WTC11 (cell line): ENCODE measurements around the gene TMEM204.

Experiments used
- ATF3 ChIP-seq: sonication (generic); formaldehyde crosslinking; conservative IDR thresholded peaks from 2 replicates; pipeline ENCODE4 v1.8.1; 2022; ENCODE audit warnings: mild to moderate bottlenecking, missing genetic modification reagents
- CTCF ChIP-seq: fragments of 200-600 bp; IDR thresholded peaks from 2 replicates; pipeline ENCODE4 v1.8.0; 2022; ENCODE audit warnings: antibody characterized with exemption
- E2F1 ChIP-seq: sonication (generic); formaldehyde crosslinking; IDR thresholded peaks from 2 replicates; pipeline ENCODE4 v1.8.0; 2022; ENCODE audit warnings: mild to moderate bottlenecking, missing genetic modification reagents
- ETV6 ChIP-seq: sonication (generic); formaldehyde crosslinking; IDR thresholded peaks from 2 replicates; pipeline ENCODE4 v1.8.1; 2022; ENCODE audit warnings: mild to moderate bottlenecking, missing genetic modification reagents
- KAT7 ChIP-seq: sonication (generic); formaldehyde crosslinking; IDR thresholded peaks from 2 replicates; pipeline ENCODE4 v1.8.1; 2023; ENCODE audit warnings: missing genetic modification reagents, mild to moderate bottlenecking, borderline replicate concordance
- SP1 ChIP-seq: sonication (generic); formaldehyde crosslinking; conservative IDR thresholded peaks from 2 replicates; pipeline ENCODE4 v1.8.1; 2022; ENCODE audit warnings: missing genetic modification reagents
- TCF7 ChIP-seq: sonication (generic); formaldehyde crosslinking; IDR thresholded peaks from 2 replicates; pipeline ENCODE4 v1.8.0; 2022; ENCODE audit warnings: mild to moderate bottlenecking, low read depth, missing genetic modification reagents, moderate library complexity
- ZNF416 ChIP-seq: fragments of 250-450 bp; sonication (Bioruptor Pico); IDR thresholded peaks from 2 replicates; pipeline ENCODE4 v1.9.0; 2021; ENCODE audit warnings: mild to moderate bottlenecking, inconsistent platforms
- TF ChIP-seq, protein P1 (sequence below): fragments of 250-450 bp; sonication (Bioruptor Pico); IDR thresholded peaks from 2 replicates; pipeline ENCODE4 v1.9.0; 2021; ENCODE audit warnings: mild to moderate bottlenecking
- TF ChIP-seq, protein P2 (sequence below): sonication (generic); formaldehyde crosslinking; IDR thresholded peaks from 2 replicates; pipeline ENCODE4 v1.8.0; 2022; ENCODE audit warnings: mild to moderate bottlenecking, missing genetic modification reagents

- TF ChIP-seq CTCF (no peak), ETV6 (no peak), SP1 (CRISPR knock-in tag) (no peak), ZNF416 (CRISPR knock-in tag) (no peak), E2F1 (CRISPR knock-in tag) (no peak), KAT7 (no peak), ATF3 (no peak), TCF7 (CRISPR knock-in tag) (no peak)
- TF ChIP-seq, protein P1, sequence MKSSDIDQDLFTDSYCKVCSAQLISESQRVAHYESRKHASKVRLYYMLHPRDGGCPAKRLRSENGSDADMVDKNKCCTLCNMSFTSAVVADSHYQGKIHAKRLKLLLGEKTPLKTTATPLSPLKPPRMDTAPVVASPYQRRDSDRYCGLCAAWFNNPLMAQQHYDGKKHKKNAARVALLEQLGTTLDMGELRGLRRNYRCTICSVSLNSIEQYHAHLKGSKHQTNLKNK (CRISPR knock-in tag), result no peak
- TF ChIP-seq, protein P2, sequence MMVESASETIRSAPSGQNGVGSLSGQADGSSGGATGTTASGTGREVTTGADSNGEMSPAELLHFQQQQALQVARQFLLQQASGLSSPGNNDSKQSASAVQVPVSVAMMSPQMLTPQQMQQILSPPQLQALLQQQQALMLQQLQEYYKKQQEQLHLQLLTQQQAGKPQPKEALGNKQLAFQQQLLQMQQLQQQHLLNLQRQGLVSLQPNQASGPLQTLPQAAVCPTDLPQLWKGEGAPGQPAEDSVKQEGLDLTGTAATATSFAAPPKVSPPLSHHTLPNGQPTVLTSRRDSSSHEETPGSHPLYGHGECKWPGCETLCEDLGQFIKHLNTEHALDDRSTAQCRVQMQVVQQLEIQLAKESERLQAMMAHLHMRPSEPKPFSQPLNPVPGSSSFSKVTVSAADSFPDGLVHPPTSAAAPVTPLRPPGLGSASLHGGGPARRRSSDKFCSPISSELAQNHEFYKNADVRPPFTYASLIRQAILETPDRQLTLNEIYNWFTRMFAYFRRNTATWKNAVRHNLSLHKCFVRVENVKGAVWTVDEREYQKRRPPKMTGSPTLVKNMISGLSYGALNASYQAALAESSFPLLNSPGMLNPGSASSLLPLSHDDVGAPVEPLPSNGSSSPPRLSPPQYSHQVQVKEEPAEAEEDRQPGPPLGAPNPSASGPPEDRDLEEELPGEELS (CRISPR knock-in tag), result no peak
Measured at GRCh38 chr16:1488619-1489018, 44.8 kb upstream of the TMEM204 start, which contains the start of gene PTX4.
